Effector memory CD8-positive, alpha-beta T cell (primary cell): Measurements from ENCODE around the gene MROH8.
"Not testable (repeated sequence)": the region's sequence is repeated elsewhere in the genome, so short reads cannot be mapped to it uniquely, and the experiment has no call there.

Source experiments
- ATAC-seq: fragments of 150-1000 bp; cut with Tn5 transposase; replicated peaks from 2 replicates; pipeline ENCODE4 v1.10.0; 2021; ENCODE audit warnings: mild to moderate bottlenecking, moderate library complexity
- DNase-seq, 3 experiments: peaks; one replicate each; pipeline ENCODE4 v3.0.0; 2021
- H3K27ac Mint-ChIP-seq, 2 donors: one replicate each; pipeline ENCODE4 v1.8.0; 2022; ENCODE audit warnings: mild to moderate bottlenecking in 2 of 2, mixed read lengths in 2 of 2, moderate library complexity in 2 of 2
- H3K27me3 Mint-ChIP-seq, 2 donors: one replicate each; pipeline ENCODE4 v1.8.0; 2022; ENCODE audit warnings: mixed read lengths in 2 of 2
- H3K36me3 Mint-ChIP-seq: one replicate; pipeline ENCODE4 v1.8.0; 2022; ENCODE audit warnings: mild to moderate bottlenecking, moderate library complexity, mixed read lengths; ENCODE audit not compliant: insufficient read depth
- H3K4me1 Mint-ChIP-seq, 2 donors: one replicate each; pipeline ENCODE4 v1.8.0; 2022; ENCODE audit warnings: low read depth in 2 of 2, mixed read lengths in 2 of 2
- H3K4me3 Mint-ChIP-seq, 2 donors: one replicate each; pipeline ENCODE4 v1.8.0; 2022; ENCODE audit warnings: mild to moderate bottlenecking in 2 of 2, mixed read lengths in 2 of 2, moderate library complexity in 2 of 2
- H3K9me3 Mint-ChIP-seq, 2 donors: one replicate each; pipeline ENCODE4 v1.8.0; 2022; ENCODE audit warnings: mixed read lengths in 2 of 2

The MROH8 gene

DNA sequence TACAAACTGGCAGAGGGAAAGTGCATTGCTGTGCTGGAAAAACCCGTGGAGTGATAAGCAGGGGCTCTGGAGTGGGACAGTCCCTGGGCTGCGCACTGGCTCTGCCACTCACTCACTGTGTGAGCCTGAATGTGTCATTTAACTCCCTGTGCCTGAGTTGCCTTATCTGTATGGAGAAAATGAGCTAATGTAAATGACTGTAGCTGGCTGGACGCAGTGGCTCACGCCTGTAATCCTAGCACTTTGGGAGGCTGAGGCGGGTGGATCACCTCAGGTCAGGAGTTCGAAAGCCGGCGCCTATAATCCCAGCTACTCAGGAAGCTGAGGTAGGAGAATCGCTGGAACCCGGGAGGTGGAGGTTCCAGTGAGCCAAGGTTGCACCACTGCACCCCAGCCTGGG is 18.7 kb downstream of the MROH8 start:
- Mint-ChIP-seq H3K4me3 (no peak overlapping the region), H3K4me1 (no peaks in the 10 kb centered on the region), H3K9me3 (no peaks in the 10 kb centered on the region), H3K27me3 (no peaks in the 10 kb centered on the region), H3K36me3 (no peaks in the 10 kb centered on the region), H3K27ac (no peak overlapping the region)
- ATAC-seq = no peak
- DNase-seq = no peak

- no peak overlapping the region for H3K4me3 Mint-ChIP-seq
- ATAC-seq (no peak), DNase-seq (no peak)
- no peaks in the 10 kb centered on the region for H3K27me3 Mint-ChIP-seq
- no peaks in the 10 kb centered on the region for H3K9me3 Mint-ChIP-seq
- H3K27ac Mint-ChIP-seq = no peak overlapping the region
- H3K36me3 Mint-ChIP-seq = no peaks in the 10 kb centered on the region
- no peaks in the 10 kb centered on the region for H3K4me1 Mint-ChIP-seq
Observed at GRCh38 chr20:37158248-37158647, 21.1 kb downstream of the MROH8 start.

DNA sequence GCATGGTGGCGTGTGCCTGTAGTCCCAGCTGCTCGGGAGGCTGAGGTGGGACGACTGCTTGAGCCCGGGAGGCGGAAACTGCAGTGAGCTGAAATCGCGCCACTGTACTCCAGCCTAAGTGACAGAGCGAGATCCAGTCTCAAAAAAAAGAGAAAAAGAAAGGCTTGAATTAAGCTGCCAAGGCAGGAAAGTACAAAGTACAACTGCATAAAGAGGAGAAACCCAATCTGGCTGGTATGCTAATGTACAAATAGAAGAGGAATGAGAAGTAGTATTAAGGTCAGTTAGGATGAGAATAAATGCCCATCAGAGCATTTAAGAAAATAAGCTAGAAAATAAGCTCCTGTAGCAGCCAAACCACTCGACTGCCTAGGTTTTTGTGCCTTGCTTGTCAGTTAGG is 23.4 kb downstream of the MROH8 start:
- Mint-ChIP-seq H3K36me3 (no peaks in the 10 kb centered on the region), H3K4me3 (no peak overlapping the region), H3K27me3 (no peaks in the 10 kb centered on the region), H3K9me3 (no peaks in the 10 kb centered on the region), H3K4me1 (no peaks in the 10 kb centered on the region), H3K27ac (no peak overlapping the region)
- DNase-seq (no peak), ATAC-seq (no peak)

GRCh38 chr20:37154684-37155298 is 24.6 kb downstream of the MROH8 start:
- no peaks in the 10 kb centered on the region for H3K4me1 Mint-ChIP-seq
- no peak overlapping the region for H3K4me3 Mint-ChIP-seq
- no peak overlapping the region for H3K27ac Mint-ChIP-seq
- ATAC-seq (no peak), DNase-seq (no peak)
- H3K27me3 Mint-ChIP-seq = no peaks in the 10 kb centered on the region
- H3K9me3 Mint-ChIP-seq = no peaks in the 10 kb centered on the region
- no peaks in the 10 kb centered on the region for H3K36me3 Mint-ChIP-seq

GRCh38 chr20:37152284-37152683 is 27.1 kb downstream of the MROH8 start:
- Mint-ChIP-seq H3K27me3 (no peaks in the 10 kb centered on the region), H3K4me1 (no peaks in the 10 kb centered on the region), H3K27ac (no peak overlapping the region), H3K9me3 (no peaks in the 10 kb centered on the region), H3K36me3 (no peaks in the 10 kb centered on the region), H3K4me3 (no peak overlapping the region)
- no peak for ATAC-seq
- no peak for DNase-seq

DNA sequence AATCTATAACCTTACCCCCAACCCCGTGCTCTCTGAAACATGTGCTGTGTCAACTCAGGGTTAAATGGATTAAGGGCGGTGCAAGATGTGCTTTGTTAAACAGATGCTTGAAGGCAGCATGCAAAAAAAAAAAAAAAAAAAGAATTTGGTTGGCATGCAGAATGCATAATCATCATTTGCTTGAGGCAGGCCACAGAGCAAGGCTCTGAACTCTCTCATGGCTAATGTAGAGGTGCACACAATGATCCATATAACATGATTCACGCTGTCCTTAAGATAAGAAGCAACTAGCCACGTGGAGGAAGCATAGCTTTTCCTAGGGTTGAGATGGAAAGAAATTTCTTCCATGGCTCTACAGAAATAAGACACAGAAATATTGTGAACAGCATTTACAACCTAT is 27.8 kb downstream of the MROH8 start:
- no peak for DNase-seq
- H3K36me3 Mint-ChIP-seq = no peaks in the 10 kb centered on the region
- no peaks in the 10 kb centered on the region for H3K9me3 Mint-ChIP-seq
- no peak overlapping the region for H3K4me3 Mint-ChIP-seq
- H3K27me3 Mint-ChIP-seq = no peaks in the 10 kb centered on the region
- no peaks in the 10 kb centered on the region for H3K4me1 Mint-ChIP-seq
- no peak for ATAC-seq
- H3K27ac Mint-ChIP-seq = no peak overlapping the region

GRCh38 chr20:37150864-37151263 is 28.5 kb downstream of the MROH8 start:
- not testable (repeated sequence) for DNase-seq, H3K4me3 Mint-ChIP-seq, ATAC-seq, H3K9me3 Mint-ChIP-seq, H3K36me3 Mint-ChIP-seq, H3K27me3 Mint-ChIP-seq, H3K4me1 Mint-ChIP-seq, H3K27ac Mint-ChIP-seq

DNA sequence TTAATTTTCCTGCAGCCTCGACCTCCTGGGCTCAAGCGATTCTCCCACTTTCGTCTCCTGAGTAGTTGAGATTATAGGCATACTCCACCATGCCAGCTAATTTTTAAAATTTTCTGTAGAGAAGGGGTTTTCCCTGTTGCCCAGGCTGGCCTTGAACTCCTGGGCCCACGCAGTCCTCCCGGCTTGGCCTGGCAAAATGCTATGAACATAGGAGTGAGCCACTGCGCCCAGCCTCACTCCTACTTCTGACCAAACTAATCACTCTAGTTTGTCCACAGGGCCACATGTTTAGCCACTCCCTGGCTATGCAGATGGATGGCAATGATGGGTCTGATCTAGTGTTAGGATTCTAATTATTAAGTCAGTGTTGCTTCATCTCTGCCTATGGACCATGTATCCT is 32.1 kb downstream of the MROH8 start:
- no peak for DNase-seq
- Mint-ChIP-seq H3K9me3 (no peaks in the 10 kb centered on the region), H3K4me1 (no peaks in the 10 kb centered on the region), H3K27ac (no peak overlapping the region), H3K27me3 (no peaks in the 10 kb centered on the region), H3K4me3 (no peak overlapping the region), H3K36me3 (no peaks in the 10 kb centered on the region)
- ATAC-seq = no peak

- Mint-ChIP-seq H3K27me3 (no peaks in the 10 kb centered on the region), H3K9me3 (no peaks in the 10 kb centered on the region), H3K27ac (no peak overlapping the region), H3K4me1 (no peaks in the 10 kb centered on the region), H3K36me3 (no peaks in the 10 kb centered on the region), H3K4me3 (no peak overlapping the region)
- no peak for ATAC-seq
- DNase-seq = no peak
Observed at GRCh38 chr20:37144856-37145404, 34.4 kb downstream of the MROH8 start.

DNA sequence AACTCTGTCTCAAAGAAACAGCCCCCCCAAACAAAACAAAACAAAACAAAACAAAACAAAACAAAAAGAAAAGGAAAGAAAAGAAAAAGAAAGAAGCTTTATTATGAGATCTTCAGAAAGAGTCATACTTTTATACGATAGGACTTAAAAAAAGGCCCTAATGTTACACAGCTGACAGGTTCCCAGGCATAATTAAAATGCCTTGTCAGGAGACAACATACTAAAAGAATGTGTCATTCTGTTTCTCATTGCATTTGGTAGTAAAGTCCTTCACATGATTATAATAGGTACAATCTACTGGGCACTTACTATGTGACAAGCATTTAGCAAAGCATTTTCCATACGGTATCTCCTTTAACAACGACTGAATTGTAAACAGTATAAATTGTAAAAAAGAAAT is 36.6 kb downstream of the MROH8 start:
- Mint-ChIP-seq H3K4me1 (no peaks in the 10 kb centered on the region), H3K27ac (no peak overlapping the region)
- no peak for ATAC-seq

GRCh38 chr20:37137547-37137946 is 41.8 kb downstream of the MROH8 start:
- ATAC-seq (no peak), DNase-seq (no peak)
- Mint-ChIP-seq H3K9me3 (no peaks in the 10 kb centered on the region), H3K4me3 (no peak overlapping the region), H3K36me3 (no peaks in the 10 kb centered on the region), H3K27me3 (no peaks in the 10 kb centered on the region), H3K4me1 (peaks cover 0 to 10% of the 10 kb centered on the region in 2 donors), H3K27ac (peak overlapping the region in 1 of 2 donors; percentile 79)

More for the DNA sequence above, 36.6 kb downstream of the MROH8 start:
- no peak overlapping the region for H3K4me3 Mint-ChIP-seq
- no peaks in the 10 kb centered on the region for H3K36me3 Mint-ChIP-seq
- no peaks in the 10 kb centered on the region for H3K9me3 Mint-ChIP-seq
- DNase-seq = no peak
- H3K27me3 Mint-ChIP-seq = no peaks in the 10 kb centered on the region

DNA sequence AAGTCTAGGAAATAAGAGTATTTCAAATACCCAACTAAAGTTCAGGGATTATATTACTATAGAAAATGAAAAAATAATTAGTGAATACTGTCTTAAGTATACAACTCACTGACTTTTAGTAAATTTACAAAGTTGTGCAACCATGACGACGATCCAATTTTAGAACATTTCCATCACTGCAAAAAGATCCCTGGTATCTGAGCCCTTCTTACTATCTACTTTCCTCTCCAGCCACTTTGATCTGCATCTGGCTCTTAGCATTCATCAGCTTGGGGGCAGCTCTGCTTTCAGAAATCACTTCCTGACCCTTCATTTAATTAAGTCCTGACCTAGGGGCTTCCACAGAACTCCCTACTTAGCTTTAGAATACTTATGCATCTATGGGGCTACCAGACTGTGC is 45.4 kb downstream of the MROH8 start:
- DNase-seq (no peak), ATAC-seq (no peak)
- no peaks in the 10 kb centered on the region for H3K27me3 Mint-ChIP-seq
- no peaks in the 10 kb centered on the region for H3K9me3 Mint-ChIP-seq
- peaks cover 0 to 10% of the 10 kb centered on the region in 2 donors for H3K4me1 Mint-ChIP-seq
- no peaks in the 10 kb centered on the region for H3K36me3 Mint-ChIP-seq
- H3K4me3 Mint-ChIP-seq = no peak overlapping the region
- H3K27ac Mint-ChIP-seq = no peak overlapping the region

GRCh38 chr20:37131486-37131885 is 47.9 kb downstream of the MROH8 start:
- no peaks in the 10 kb centered on the region for H3K9me3 Mint-ChIP-seq
- no peak for ATAC-seq
- no peak overlapping the region for H3K4me3 Mint-ChIP-seq
- H3K4me1 Mint-ChIP-seq = peaks cover 0 to under 1% of the 10 kb centered on the region in 2 donors
- H3K27ac Mint-ChIP-seq = peak overlapping the region in 1 of 2 donors; percentile 89
- H3K27me3 Mint-ChIP-seq = no peaks in the 10 kb centered on the region
- no peaks in the 10 kb centered on the region for H3K36me3 Mint-ChIP-seq
- no peak for DNase-seq

DNA sequence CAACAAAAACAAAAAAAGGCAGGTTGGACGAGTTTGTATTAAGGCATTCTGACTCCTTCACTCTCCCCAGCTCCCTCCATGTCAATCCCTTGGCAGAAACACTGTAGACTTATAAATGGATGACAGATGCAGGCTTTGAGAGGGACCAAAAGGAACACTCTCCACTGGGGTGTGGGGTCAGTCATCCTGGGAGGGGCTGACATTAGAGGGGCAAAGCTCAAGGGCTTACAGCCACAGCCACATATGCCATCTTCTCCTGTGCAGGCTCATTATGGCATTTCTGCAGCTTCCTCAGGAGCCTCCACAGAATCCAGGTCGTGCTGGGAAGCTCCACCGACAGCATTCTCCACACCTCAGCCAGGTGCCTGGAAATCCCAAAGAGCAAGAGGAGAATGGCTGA is 50.5 kb downstream of the MROH8 start:
- H3K4me3 Mint-ChIP-seq = no peak overlapping the region
- no peak overlapping the region for H3K27ac Mint-ChIP-seq
- no peaks in the 10 kb centered on the region for H3K9me3 Mint-ChIP-seq
- no peaks in the 10 kb centered on the region for H3K4me1 Mint-ChIP-seq
- DNase-seq (no peak), ATAC-seq (no peak)
- H3K36me3 Mint-ChIP-seq = no peaks in the 10 kb centered on the region
- H3K27me3 Mint-ChIP-seq = no peaks in the 10 kb centered on the region

GRCh38 chr20:37126290-37126689 is 53.1 kb downstream of the MROH8 start:
- ATAC-seq, H3K9me3 Mint-ChIP-seq, H3K36me3 Mint-ChIP-seq, H3K4me3 Mint-ChIP-seq, DNase-seq, H3K27me3 Mint-ChIP-seq, H3K4me1 Mint-ChIP-seq, H3K27ac Mint-ChIP-seq: not testable (repeated sequence)
